ENCODE measurements around the gene FAM117B. TPM values are rescaled to one million over a fixed set of nuclear protein-coding genes. Genes with fewer than 3 reads are reported as not detected.

The FAM117B gene
- 5.2 TPM for polyA plus RNA-seq (2012; ENCODE audit: insufficient read depth, insufficient read length)

- peak; percentile 96 for DNase-seq (ENCODE audit: low read depth, low spot score)
- peak within 1 kb of the TSS; percentile 78 for H3K4me3 ChIP-seq (ENCODE audit: low read length)
These were observed at the start of gene FAM117B for GRCh38 chr2:202634556-202635427. Gene FAM117B, plus strand, starts transcription at chr2:202634969. Its CDS starts 219 bp downstream, at chr2:202635188.

DNA sequence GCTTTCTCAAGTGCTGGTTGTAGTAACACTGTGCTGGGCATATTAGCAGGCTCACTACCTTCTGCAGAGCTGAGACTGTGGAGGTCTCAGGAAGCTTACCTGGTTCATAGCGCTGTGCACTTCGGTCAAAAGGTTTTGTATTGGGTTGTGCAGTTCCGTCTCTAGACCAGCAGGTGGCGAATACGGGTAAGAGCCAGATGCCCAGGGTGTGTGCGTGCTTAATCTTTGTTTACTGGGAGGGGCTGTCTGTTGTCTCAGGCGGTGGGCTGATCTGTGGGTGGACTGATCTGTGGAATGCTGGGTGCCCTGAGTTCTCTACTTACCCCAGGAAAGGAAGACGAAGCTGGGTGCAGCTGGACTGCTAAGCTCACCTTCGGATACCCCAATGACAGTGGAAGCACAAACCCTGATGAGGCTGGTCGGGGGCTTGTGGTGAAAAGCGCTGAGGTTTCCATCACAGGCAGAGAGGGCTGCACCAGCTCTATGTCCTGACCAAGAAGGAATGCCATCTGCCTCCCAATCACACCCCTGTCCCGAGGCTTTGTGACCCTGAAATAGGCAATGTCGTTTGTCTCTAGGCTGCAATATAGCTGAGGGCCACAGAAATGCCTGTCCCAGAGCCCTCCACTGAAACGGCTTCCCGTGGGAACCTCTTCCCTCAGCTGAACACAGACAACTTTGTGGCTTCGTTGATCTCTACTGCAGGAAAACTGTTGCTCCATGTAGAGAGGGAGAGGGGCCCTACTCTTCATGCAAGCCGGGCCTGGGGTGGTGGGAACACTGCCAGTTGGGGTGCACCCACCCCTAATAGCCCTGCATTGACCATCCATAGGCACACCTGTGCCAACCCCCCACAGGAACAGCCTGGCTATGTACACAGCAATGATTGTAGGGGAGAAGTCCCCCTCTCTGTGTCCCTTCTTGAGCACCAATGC, 45.9 kb upstream of the FAM117B start:
- H3K4me3 ChIP-seq (ENCODE audit: low read length) = peak overlapping the region; percentile 36
- DNase-seq (ENCODE audit: low read depth, low spot score) = peak; percentile 82

DNA sequence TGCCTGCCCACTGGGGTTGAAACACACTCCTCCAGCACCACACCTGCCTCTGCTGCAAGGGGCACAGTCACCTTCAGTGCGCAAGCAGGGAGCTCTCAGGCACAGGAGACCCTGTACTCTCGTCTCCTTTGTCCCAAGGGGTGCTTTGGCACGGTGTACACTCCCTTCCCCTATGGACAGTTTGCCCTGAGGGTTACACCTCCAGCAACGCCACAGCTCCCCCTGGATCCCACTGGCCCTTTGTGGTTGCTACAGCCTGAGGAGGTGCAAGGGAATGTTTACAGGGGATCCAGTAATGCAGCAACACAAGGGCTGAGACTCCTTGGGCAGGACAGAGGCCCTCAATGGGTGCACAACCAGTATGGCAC, 45.2 kb upstream of the FAM117B start:
- no peak for DNase-seq (ENCODE audit: low read depth, low spot score)
- H3K4me3 ChIP-seq (ENCODE audit: low read length) = no peak overlapping the region

DNA sequence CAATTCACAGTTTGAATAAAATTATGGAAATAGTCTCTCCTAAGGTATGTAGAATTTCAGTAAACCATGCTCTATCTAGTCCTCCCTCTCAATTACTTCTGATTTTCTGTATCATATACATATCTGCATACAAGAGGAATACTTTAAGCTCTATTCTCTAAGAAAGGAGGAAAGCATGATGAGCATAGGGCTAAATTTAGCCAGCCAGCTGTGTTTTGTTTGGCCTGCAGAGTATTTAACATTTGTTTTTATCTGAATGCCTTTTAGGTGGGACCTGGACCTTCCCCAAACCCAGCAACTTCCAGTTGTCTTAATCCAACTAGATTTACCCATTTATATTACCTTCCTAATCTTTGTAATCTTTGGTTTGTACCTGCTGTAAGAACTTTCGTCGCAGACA, 42.2 kb upstream of the FAM117B start:
- no peak overlapping the region for H3K4me3 ChIP-seq (ENCODE audit: low read length)
- DNase-seq (ENCODE audit: low read depth, low spot score) = no peak

GRCh38 chr2:202599105-202599504, 35.7 kb upstream of the FAM117B start:
- H3K4me3 ChIP-seq (ENCODE audit: low read length) = no peak overlapping the region
- no peak for DNase-seq (ENCODE audit: low read depth, low spot score)

DNA sequence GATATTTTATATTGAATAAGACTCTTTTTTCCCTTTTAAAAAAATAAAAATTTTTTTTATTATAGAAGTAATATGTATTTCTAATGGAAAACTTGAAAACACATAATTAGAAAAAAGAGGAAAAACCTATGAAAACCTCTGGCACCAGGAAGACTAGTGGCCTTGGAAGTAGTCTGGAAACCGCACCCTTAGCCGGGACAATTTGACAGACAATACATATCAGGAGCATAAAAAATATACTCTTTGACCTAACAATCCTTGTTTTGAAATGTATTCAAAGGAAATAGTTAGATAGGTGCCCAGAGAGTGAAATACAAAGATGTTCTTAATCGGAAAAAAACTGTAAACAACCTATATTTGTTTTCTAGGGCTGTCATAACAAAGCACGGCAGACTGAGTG, 34.9 kb upstream of the FAM117B start:
- no peak overlapping the region for H3K4me3 ChIP-seq (ENCODE audit: low read length)

GRCh38 chr2:202604699-202605098, 30.1 kb upstream of the FAM117B start:
- H3K4me3 ChIP-seq (ENCODE audit: low read length) = no peak overlapping the region
- DNase-seq (ENCODE audit: low read depth, low spot score) = no peak

More for the DNA sequence above, 34.9 kb upstream of the FAM117B start:
- no peak for DNase-seq (ENCODE audit: low read depth, low spot score)

GRCh38 chr2:202605174-202605573, 29.6 kb upstream of the FAM117B start:
- no peak overlapping the region for H3K4me3 ChIP-seq (ENCODE audit: low read length)
- no peak for DNase-seq (ENCODE audit: low read depth, low spot score)

- no peak overlapping the region for H3K4me3 ChIP-seq (ENCODE audit: low read length)
- DNase-seq (ENCODE audit: low read depth, low spot score) = no peak
These were observed 26.5 kb upstream of the FAM117B start for GRCh38 chr2:202608142-202608852.

DNA sequence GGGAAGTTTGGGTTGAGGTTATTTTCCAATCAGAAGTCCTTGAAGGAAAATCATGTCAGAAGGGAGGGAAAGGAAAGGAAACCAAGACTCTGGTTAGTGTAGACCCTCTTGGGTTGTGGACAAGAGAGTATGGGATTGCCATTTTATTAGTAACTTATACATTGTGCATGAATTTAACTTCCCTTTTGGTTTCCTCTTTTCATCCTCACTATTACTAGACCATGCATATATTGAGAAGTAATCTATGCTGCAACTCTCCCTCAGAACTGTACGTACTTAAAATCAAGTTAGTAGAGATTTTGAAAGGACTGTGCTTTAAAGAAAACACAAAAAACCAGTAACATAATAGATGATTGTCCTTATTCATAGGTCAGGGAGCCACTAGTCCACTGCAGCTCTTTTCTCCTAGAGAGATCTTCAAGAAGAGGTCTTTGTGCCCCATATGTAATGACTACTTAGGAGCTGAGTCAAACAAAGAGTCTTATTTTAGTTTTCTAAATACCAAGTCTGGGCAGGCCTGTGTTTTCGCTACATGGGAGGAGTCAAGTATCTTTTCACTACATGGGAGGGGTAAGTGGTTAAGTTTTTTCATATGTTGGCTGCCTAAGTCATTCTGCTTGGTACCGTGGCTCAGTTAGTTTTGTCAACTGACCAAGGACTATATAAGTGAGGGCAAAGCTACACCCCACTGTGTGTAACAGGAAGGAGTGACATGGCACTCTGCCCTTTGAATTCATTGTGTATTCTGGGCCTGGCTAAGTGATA, 25.2 kb upstream of the FAM117B start:
- no peak for DNase-seq (ENCODE audit: low read depth, low spot score)
- no peak overlapping the region for H3K4me3 ChIP-seq (ENCODE audit: low read length)

GRCh38 chr2:202610380-202610779, 24.4 kb upstream of the FAM117B start:
- no peak overlapping the region for H3K4me3 ChIP-seq (ENCODE audit: low read length)
- no peak for DNase-seq (ENCODE audit: low read depth, low spot score)

- DNase-seq (ENCODE audit: low read depth, low spot score) = no peak
- H3K4me3 ChIP-seq (ENCODE audit: low read length) = no peak overlapping the region
These were observed 22.6 kb upstream of the FAM117B start for GRCh38 chr2:202612145-202612544.

GRCh38 chr2:202613479-202613878, 21.3 kb upstream of the FAM117B start:
- H3K4me3 ChIP-seq (ENCODE audit: low read length) = no peak overlapping the region
- DNase-seq (ENCODE audit: low read depth, low spot score) = no peak

GRCh38 chr2:202624133-202624532, 10.6 kb upstream of the FAM117B start:
- no peak for DNase-seq (ENCODE audit: low read depth, low spot score)
- no peak overlapping the region for H3K4me3 ChIP-seq (ENCODE audit: low read length)

DNA sequence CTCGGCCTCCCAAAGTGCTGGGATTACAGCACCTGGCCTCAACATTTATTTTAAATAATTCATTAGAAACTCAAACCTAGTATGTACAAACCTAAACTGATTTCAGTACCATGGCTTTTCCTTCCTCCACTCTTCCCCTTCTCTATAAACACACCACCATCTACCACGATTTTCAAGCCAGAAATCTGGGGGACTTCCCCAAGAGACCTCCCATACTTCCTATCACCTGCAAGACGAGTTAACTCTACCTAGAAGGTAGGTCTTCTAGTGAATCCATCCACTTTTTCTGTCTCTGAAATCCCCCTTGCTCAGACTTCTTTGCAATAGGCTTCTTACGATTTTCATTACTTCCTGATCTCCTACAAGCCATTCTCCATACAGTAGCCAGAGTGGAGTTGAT, 7.7 kb upstream of the FAM117B start:
- no peak for DNase-seq (ENCODE audit: low read depth, low spot score)
- no peak overlapping the region for H3K4me3 ChIP-seq (ENCODE audit: low read length)

GRCh38 chr2:202628646-202629198, 6.0 kb upstream of the FAM117B start:
- DNase-seq (ENCODE audit: low read depth, low spot score) = no peak
- H3K4me3 ChIP-seq (ENCODE audit: low read length) = no peak overlapping the region

GRCh38 chr2:202632682-202633290, 2.0 kb upstream of the FAM117B start:
- H3K4me3 ChIP-seq (ENCODE audit: low read length) = no peak overlapping the region
- no peak for DNase-seq (ENCODE audit: low read depth, low spot score)

DNA sequence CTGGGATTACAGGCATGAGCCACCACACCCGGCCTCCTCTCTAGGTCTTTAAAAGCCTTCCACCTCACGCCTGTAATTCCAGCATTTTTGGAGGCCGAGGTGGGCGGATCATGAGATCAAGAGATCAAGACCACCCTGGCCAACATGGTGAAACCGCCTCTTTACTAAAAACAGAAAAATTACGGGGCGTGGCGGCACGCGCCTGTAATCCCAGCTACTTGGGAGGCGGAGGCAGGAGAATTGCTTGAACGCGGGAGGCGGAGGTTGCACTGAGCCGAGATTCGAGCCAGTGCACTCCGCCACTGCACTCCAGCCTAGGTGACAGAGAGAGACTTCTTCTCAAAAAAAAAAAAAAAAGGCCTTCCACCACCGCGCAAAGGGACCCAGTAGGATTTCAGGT, 1.3 kb upstream of the FAM117B start:
- no peak overlapping the region for H3K4me3 ChIP-seq (ENCODE audit: low read length)
- DNase-seq (ENCODE audit: low read depth, low spot score) = no peak

All from Jurkat, Clone E6-1 (cell line).